Bronchial epithelial cell (primary cell): ENCODE data around the gene AMPH. TPM values are rescaled to one million over a fixed set of nuclear protein-coding genes. Genes with fewer than 3 reads are reported as not detected.
A peak's percentile ranks its signal among the peaks of the same experiment; 100 is the strongest.

Experiments
- DNase-seq: peaks from one replicate; pipeline ENCODE4 v3.0.0-alpha.2; 2010; ENCODE audit warnings: low read depth
- FAIRE-seq: peaks from 2 replicates; lab custom pipeline; 2011; peaks lifted over from hg19 to GRCh38; lab: Jason Lieb, UNC
- H3K27me3 ChIP-seq: 2 replicates; pipeline ENCODE4 v1.5.1; 2011; ENCODE audit warnings: low read length; ENCODE audit not compliant: control insufficient read depth, insufficient read depth
- H3K36me3 ChIP-seq: 2 replicates; pipeline ENCODE4 v1.5.1; 2011; ENCODE audit warnings: low read length; ENCODE audit not compliant: control insufficient read depth, insufficient read depth
- H3K4me3 ChIP-seq: 2 replicates; pipeline ENCODE4 v1.5.1; 2011; ENCODE audit warnings: mild to moderate bottlenecking, low read depth, low read length, control low read depth
- CTCF ChIP-seq: IDR thresholded peaks from 2 replicates; pipeline ENCODE4 v1.5.1; 2011; ENCODE audit warnings: mild to moderate bottlenecking, moderate library complexity, low read length, control low read depth, inconsistent platforms; ENCODE audit not compliant: insufficient read depth, severe bottlenecking
- total RNA-seq: library from RNA; depleted of rRNA; stranded (reverse); fragments of >200 nt; gene quantifications from 2 replicates; pipeline ENCODE4 v1.2.1, GENCODE V29; 2014

The AMPH gene
- total RNA-seq, 1 donor from 2014 or later: not detected

GRCh38 chr7:38615665-38616064, 15.5 kb downstream of the AMPH start:
- H3K4me3 ChIP-seq: no peak overlapping the region
- no peak for TF ChIP-seq CTCF
- no peaks in the 10 kb centered on the region for H3K27me3 ChIP-seq
- DNase-seq (no peak), FAIRE-seq (no peak)
- H3K36me3 ChIP-seq: no peaks in the 10 kb centered on the region

DNA sequence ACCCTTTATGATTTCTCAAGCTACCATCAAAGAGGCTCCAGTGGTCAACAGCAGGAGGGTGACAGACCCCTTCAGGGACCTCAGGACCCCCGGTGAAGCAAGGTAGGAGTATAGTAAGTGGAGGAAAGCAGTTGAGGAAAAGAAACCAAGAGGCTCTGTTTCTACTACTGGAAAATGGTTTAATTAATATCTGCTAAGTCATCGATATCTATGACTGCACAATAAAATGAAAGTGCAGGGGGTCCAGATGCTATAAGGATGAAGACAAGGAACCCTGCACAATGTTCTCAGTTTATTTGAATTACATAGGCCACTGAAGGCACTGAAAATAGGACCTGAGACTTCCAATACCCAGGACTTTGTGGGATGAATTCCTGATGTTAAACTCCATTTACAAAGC, 23.7 kb downstream of the AMPH start:
- DNase-seq (no peak), FAIRE-seq (no peak)
- TF ChIP-seq CTCF: no peak
- H3K36me3 ChIP-seq: no peaks in the 10 kb centered on the region
- no peaks in the 10 kb centered on the region for H3K27me3 ChIP-seq
- H3K4me3 ChIP-seq: no peak overlapping the region

- H3K27me3 ChIP-seq: no peaks in the 10 kb centered on the region
- no peak overlapping the region for H3K4me3 ChIP-seq
- no peaks in the 10 kb centered on the region for H3K36me3 ChIP-seq
- peak; percentile 56 for DNase-seq
- TF ChIP-seq CTCF: no peak
- no peak for FAIRE-seq
These were observed 30.4 kb downstream of the AMPH start for GRCh38 chr7:38600741-38601140.

DNA sequence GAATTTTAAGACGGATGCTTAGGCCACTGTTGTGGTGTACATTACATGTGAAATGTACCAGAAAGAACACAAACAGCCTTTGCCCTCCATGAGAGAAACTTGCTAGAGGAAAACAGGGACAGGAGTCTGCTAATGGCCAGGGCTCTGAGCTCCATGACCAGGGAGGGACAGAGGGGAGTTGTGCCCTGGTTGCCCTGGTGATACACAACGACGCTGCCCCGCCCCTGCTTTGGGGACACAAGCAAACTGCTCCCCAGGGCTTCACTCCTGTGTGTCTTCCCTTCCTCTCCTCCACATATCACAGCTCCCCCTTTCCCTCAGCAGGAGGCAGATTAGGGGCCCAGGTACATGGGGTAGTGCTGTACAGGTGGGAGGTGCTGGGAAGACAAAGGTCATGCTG, 36.2 kb downstream of the AMPH start:
- H3K36me3 ChIP-seq: no peaks in the 10 kb centered on the region
- DNase-seq (no peak), FAIRE-seq (no peak)
- TF ChIP-seq CTCF: no peak
- no peaks in the 10 kb centered on the region for H3K27me3 ChIP-seq
- no peak overlapping the region for H3K4me3 ChIP-seq

GRCh38 chr7:38592737-38593288, 38.4 kb downstream of the AMPH start:
- DNase-seq: no peak
- Histone ChIP-seq H3K27me3 (no peaks in the 10 kb centered on the region), H3K4me3 (no peak overlapping the region), H3K36me3 (no peaks in the 10 kb centered on the region)
- no peak for TF ChIP-seq CTCF
- no peak for FAIRE-seq
